ENCODE measurements around the gene PMM2. TPM values are rescaled to one million over a fixed set of nuclear protein-coding genes. Genes with fewer than 3 reads are reported as not detected.

Gene PMM2
- total RNA-seq, 1 experiment from 2014 or later = 35.2 TPM

DNA sequence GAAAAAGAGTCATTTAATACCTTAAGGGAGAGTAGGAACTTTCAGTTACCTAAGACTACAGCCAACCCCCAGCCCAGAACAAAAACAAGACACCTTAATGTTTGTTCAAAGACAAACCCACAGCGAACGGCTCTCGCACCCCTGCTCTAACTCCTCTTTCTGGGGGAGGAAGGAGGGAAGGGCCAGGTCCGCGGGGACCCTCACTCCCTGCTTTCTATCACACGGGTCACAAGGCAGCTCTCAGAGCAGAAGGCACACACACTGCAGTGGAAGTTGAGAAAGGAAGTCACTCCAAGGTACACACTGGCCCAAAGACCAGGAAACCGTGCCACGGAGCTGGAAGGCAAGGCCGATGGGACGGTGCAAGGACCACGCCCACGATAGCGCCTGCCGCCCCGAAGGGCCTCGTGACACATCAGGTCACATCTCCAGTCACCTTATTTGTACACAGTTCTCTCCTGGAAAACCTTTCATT is 94.5 kb downstream of the PMM2 start:
- TF ChIP-seq EZH2phosphoT487 (IDR thresholded peaks at IDR 0.05; ENCODE audit: borderline replicate concordance, low read length) (no peak), EZH2 (IDR thresholded peaks at IDR 0.05; ENCODE audit: low read length, unreplicated experiment) (no peak)
- TF ChIP-seq, protein P1, sequence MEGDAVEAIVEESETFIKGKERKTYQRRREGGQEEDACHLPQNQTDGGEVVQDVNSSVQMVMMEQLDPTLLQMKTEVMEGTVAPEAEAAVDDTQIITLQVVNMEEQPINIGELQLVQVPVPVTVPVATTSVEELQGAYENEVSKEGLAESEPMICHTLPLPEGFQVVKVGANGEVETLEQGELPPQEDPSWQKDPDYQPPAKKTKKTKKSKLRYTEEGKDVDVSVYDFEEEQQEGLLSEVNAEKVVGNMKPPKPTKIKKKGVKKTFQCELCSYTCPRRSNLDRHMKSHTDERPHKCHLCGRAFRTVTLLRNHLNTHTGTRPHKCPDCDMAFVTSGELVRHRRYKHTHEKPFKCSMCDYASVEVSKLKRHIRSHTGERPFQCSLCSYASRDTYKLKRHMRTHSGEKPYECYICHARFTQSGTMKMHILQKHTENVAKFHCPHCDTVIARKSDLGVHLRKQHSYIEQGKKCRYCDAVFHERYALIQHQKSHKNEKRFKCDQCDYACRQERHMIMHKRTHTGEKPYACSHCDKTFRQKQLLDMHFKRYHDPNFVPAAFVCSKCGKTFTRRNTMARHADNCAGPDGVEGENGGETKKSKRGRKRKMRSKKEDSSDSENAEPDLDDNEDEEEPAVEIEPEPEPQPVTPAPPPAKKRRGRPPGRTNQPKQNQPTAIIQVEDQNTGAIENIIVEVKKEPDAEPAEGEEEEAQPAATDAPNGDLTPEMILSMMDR (conservative IDR thresholded peaks at IDR 0.05; ENCODE audit: low read depth, low read length) = no peak
- no peak overlapping the region for H3K27ac ChIP-seq (ENCODE audit: low read length)
- BruUV-seq (replicated peaks) = no TSS peak
- H3K9me2 ChIP-seq (replicated peaks; ENCODE audit: low read length) = no peaks in the 10 kb centered on the region
- H3K36me3 ChIP-seq (ENCODE audit: low read depth, low read length) = peaks cover 16% of the 10 kb centered on the region; the same call in 1 of the 2 replicates
- no peak overlapping the region for H3K4me3 ChIP-seq (ENCODE audit: low read length)
- POLR2A ChIA-PET (ENCODE audit: unreplicated experiment) = no interaction called here
- intact Hi-C loops (cut with micrococcal nuclease) = no loop called here
- H2AFZ ChIP-seq (ENCODE audit: low read length) = no peak overlapping the region
- no peak overlapping the region for H3K4me2 ChIP-seq (ENCODE audit: low read length)
- no peaks in the 10 kb centered on the region for H3K79me2 ChIP-seq (ENCODE audit: low read length)
- H4K20me1 ChIP-seq (ENCODE audit: low read length) = no peaks in the 10 kb centered on the region
- H3K9me3 ChIP-seq (ENCODE audit: low read length) = no peaks in the 10 kb centered on the region
- H3K27me3 ChIP-seq (ENCODE audit: low read length) = no peaks in the 10 kb centered on the region
- CTCF ChIA-PET = no interaction called here
- no peaks in the 10 kb centered on the region for H3F3A ChIP-seq (ENCODE audit: low read length, unreplicated experiment)
- DNase-seq = no peak
- no peak for ATAC-seq
- H3K9ac ChIP-seq (ENCODE audit: low read length) = no peak overlapping the region
- H3K4me1 ChIP-seq (ENCODE audit: insufficient read depth, low read length) = peaks cover 4% of the 10 kb centered on the region

DNA sequence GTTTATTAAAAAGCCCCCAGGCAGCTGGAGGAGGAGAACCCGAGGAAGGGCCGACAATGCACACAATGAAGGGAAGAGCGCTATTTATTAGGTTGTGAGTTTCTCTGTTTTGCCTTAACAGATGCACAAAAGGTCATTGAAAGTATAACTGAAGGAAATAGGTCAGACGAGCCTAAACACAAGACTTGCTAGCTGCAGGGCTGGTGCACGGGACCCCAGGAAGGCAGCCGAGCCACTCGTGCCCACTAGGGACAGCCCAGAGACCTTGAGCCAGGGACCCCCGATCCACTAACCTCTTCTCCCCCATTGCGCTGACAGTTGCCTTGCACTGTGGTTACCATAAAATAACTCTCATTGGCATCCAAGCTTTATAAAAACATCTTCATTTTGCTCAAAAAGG is 95.8 kb downstream of the PMM2 start:
- TF ChIP-seq, protein P1 (conservative IDR thresholded peaks at IDR 0.05; ENCODE audit: low read depth, low read length) = no peak
- TF ChIP-seq EZH2phosphoT487 (IDR thresholded peaks at IDR 0.05; ENCODE audit: borderline replicate concordance, low read length) (no peak), EZH2 (IDR thresholded peaks at IDR 0.05; ENCODE audit: low read length, unreplicated experiment) (no peak)
- BruUV-seq (replicated peaks) = TSS peak; percentile 22
- intact Hi-C loops (cut with micrococcal nuclease) = no loop called here

DNA sequence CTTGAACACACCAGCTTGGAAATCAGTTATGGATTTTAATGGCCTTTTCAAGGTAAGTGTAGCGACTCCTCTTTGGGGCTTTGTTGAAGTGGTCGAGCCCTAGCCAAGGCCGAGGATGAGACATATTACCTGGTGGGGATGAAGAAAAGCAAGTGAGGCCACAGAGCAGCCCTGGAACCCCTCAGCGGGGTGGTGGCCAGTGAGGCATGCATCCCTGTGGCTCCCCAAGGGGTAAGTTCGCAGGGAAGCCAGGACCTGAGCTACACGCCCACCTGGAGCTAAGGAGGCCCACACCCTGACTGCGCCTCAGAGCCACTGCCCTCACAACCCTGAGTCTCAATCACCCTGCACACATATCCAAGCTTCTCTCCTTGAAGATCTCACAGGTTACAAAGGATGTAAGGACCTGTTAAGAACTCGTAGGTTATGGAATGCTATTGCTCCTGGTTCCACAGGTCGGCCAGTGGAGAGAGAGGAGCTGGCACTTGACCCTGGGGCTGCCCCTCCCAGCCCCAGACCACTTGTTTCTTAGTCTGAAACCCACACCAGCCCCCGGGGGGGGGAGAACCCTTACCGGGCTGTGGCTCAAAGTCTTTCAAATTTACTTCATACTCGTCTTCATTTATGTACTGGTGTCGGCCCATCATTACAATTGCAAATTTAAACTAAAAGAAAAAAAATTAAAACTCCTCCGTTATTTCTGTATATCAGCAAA is 96.5 kb downstream of the PMM2 start:
- H3K79me2 ChIP-seq (ENCODE audit: low read length) = no peaks in the 10 kb centered on the region
- no peaks in the 10 kb centered on the region for H3K27me3 ChIP-seq (ENCODE audit: low read length)
- no peak overlapping the region for H3K4me3 ChIP-seq (ENCODE audit: low read length)
- no peaks in the 10 kb centered on the region for H3K9me2 ChIP-seq (replicated peaks; ENCODE audit: low read length)
- TF ChIP-seq EZH2 (IDR thresholded peaks at IDR 0.05; ENCODE audit: low read length, unreplicated experiment) = no peak
- TF ChIP-seq, protein P1 (conservative IDR thresholded peaks at IDR 0.05; ENCODE audit: low read depth, low read length) = no peak
- no peak for TF ChIP-seq EZH2phosphoT487 (IDR thresholded peaks at IDR 0.05; ENCODE audit: borderline replicate concordance, low read length)
- ATAC-seq = no peak
- CTCF ChIA-PET = no interaction called here
- peaks cover 21% of the 10 kb centered on the region; the same call in 1 of the 2 replicates for H3K36me3 ChIP-seq (ENCODE audit: low read depth, low read length)
- no peak overlapping the region for H3K9ac ChIP-seq (ENCODE audit: low read length)
- no peaks in the 10 kb centered on the region for H4K20me1 ChIP-seq (ENCODE audit: low read length)
- no peaks in the 10 kb centered on the region for H3F3A ChIP-seq (ENCODE audit: low read length, unreplicated experiment)
- H3K4me2 ChIP-seq (ENCODE audit: low read length) = no peak overlapping the region
- H2AFZ ChIP-seq (ENCODE audit: low read length) = no peak overlapping the region
- BruUV-seq (replicated peaks) = no TSS peak
- POLR2A ChIA-PET (ENCODE audit: unreplicated experiment) = no interaction called here
- H3K9me3 ChIP-seq (ENCODE audit: low read length) = no peaks in the 10 kb centered on the region
- intact Hi-C loops (cut with micrococcal nuclease) = no loop called here
- H3K27ac ChIP-seq (ENCODE audit: low read length) = no peak overlapping the region
- DNase-seq = no peak
- no peaks in the 10 kb centered on the region for H3K4me1 ChIP-seq (ENCODE audit: insufficient read depth, low read length)

More for the DNA sequence above, 95.8 kb downstream of the PMM2 start:
- no peak overlapping the region for H3K27ac ChIP-seq (ENCODE audit: low read length)
- H3K9me2 ChIP-seq (replicated peaks; ENCODE audit: low read length) = no peaks in the 10 kb centered on the region
- ChIA-PET CTCF (no interaction called here), POLR2A (ENCODE audit: unreplicated experiment) (no interaction called here)
- no peak overlapping the region for H2AFZ ChIP-seq (ENCODE audit: low read length)
- no peak overlapping the region for H3K9ac ChIP-seq (ENCODE audit: low read length)
- no peaks in the 10 kb centered on the region for H3K4me1 ChIP-seq (ENCODE audit: insufficient read depth, low read length)
- ATAC-seq (no peak), DNase-seq (no peak)
- H3K4me2 ChIP-seq (ENCODE audit: low read length) = no peak overlapping the region
- no peaks in the 10 kb centered on the region for H3K27me3 ChIP-seq (ENCODE audit: low read length)
- no peak overlapping the region for H3K4me3 ChIP-seq (ENCODE audit: low read length)
- H3K36me3 ChIP-seq (ENCODE audit: low read depth, low read length) = peaks cover 18% of the 10 kb centered on the region; the same call in 1 of the 2 replicates
- no peaks in the 10 kb centered on the region for H4K20me1 ChIP-seq (ENCODE audit: low read length)
- H3K9me3 ChIP-seq (ENCODE audit: low read length) = no peaks in the 10 kb centered on the region
- H3F3A ChIP-seq (ENCODE audit: low read length, unreplicated experiment) = no peaks in the 10 kb centered on the region
- H3K79me2 ChIP-seq (ENCODE audit: low read length) = no peaks in the 10 kb centered on the region
